Measurements from ENCODE around the gene COL10A1.

DNA sequence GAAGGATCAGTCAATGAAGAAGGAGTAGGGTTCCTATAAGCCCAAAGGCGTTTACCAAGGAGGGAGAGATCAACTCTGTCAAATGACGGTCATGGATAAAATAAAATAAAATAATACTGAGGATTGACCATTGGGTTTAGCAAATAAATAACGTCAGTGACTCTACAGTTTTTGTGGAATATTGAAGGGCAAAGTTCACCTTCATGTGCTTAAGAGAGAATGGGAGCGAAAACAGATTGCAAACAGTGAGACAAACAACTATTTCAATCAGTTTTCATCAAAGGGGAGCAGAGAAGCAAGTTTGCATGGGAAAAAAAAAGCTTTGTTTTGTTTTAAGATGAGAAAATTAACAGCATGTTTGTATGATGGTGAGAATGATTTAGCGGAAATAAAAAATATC lies 42.9 kb downstream of the COL10A1 start:
- TF ChIP-seq, protein P1, sequence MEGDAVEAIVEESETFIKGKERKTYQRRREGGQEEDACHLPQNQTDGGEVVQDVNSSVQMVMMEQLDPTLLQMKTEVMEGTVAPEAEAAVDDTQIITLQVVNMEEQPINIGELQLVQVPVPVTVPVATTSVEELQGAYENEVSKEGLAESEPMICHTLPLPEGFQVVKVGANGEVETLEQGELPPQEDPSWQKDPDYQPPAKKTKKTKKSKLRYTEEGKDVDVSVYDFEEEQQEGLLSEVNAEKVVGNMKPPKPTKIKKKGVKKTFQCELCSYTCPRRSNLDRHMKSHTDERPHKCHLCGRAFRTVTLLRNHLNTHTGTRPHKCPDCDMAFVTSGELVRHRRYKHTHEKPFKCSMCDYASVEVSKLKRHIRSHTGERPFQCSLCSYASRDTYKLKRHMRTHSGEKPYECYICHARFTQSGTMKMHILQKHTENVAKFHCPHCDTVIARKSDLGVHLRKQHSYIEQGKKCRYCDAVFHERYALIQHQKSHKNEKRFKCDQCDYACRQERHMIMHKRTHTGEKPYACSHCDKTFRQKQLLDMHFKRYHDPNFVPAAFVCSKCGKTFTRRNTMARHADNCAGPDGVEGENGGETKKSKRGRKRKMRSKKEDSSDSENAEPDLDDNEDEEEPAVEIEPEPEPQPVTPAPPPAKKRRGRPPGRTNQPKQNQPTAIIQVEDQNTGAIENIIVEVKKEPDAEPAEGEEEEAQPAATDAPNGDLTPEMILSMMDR (conservative IDR thresholded peaks at IDR 0.05; ENCODE audit: low read depth, low read length), result no peak
- TF ChIP-seq EZH2 (IDR thresholded peaks at IDR 0.05; ENCODE audit: borderline replicate concordance, low read depth, low read length, poor library complexity, severe bottlenecking), result no peak

All from A673 (cell line).